Kidney glomerular epithelial cell (primary cell): ENCODE results near the gene NLGN4X.

Source experiments
- DNase-seq: peaks from one replicate; lab custom pipeline; 2025; lab: John Stamatoyannopoulos, UW

NLGN4X gene

GRCh38 chrX:6151971-6152370, 76.7 kb downstream of the NLGN4X start:
- no peak for DNase-seq

- no peak for DNase-seq
Measured at GRCh38 chrX:6149060-6149872, 79.4 kb downstream of the NLGN4X start.

- DNase-seq = no peak
Measured at GRCh38 chrX:6134255-6134654, 94.4 kb downstream of the NLGN4X start.

- DNase-seq = no peak
Measured at GRCh38 chrX:6132970-6133369, 95.7 kb downstream of the NLGN4X start.

GRCh38 chrX:6131287-6131686, 97.4 kb downstream of the NLGN4X start:
- no peak for DNase-seq

- no peak for DNase-seq
Measured at GRCh38 chrX:6129195-6129594, 99.5 kb downstream of the NLGN4X start.

GRCh38 chrX:6120329-6120728, 108.3 kb downstream of the NLGN4X start:
- no peak for DNase-seq

GRCh38 chrX:6095469-6095868, 133.2 kb downstream of the NLGN4X start:
- DNase-seq = no peak

GRCh38 chrX:6074532-6074931, 154.1 kb downstream of the NLGN4X start:
- no peak for DNase-seq

- DNase-seq = no peak
Measured at GRCh38 chrX:6071731-6072130, 156.9 kb downstream of the NLGN4X start.

- DNase-seq = no peak
Measured at GRCh38 chrX:6067600-6067999, 161.1 kb downstream of the NLGN4X start.

- no peak for DNase-seq
Measured at GRCh38 chrX:6053141-6053540, 175.5 kb downstream of the NLGN4X start.

- no peak for DNase-seq
Measured at GRCh38 chrX:6052111-6052745, 176.4 kb downstream of the NLGN4X start.

GRCh38 chrX:6049132-6049531, 179.5 kb downstream of the NLGN4X start:
- DNase-seq = no peak

- DNase-seq = no peak
Measured at GRCh38 chrX:6041630-6042029, 187.0 kb downstream of the NLGN4X start.

- no peak for DNase-seq
Measured at GRCh38 chrX:6029014-6029413, 199.7 kb downstream of the NLGN4X start.

- no peak for DNase-seq
Measured at GRCh38 chrX:6026980-6027379, 201.7 kb downstream of the NLGN4X start.

- no peak for DNase-seq
Measured at GRCh38 chrX:6026429-6026828, 202.2 kb downstream of the NLGN4X start.

GRCh38 chrX:6024204-6024603, 204.5 kb downstream of the NLGN4X start:
- DNase-seq = no peak

GRCh38 chrX:6021316-6022091, 207.2 kb downstream of the NLGN4X start:
- no peak for DNase-seq

- no peak for DNase-seq
Measured at GRCh38 chrX:6019076-6019475, 209.6 kb downstream of the NLGN4X start.

- no peak for DNase-seq
Measured at GRCh38 chrX:6015423-6015822, 213.2 kb downstream of the NLGN4X start.

GRCh38 chrX:6012357-6012756, 216.3 kb downstream of the NLGN4X start:
- no peak for DNase-seq
